GM18520 (cell line): Measurements from ENCODE around the gene FAM107B.
A peak's percentile ranks its signal among the peaks of the same experiment; 100 is the strongest.
"Not testable (repeated sequence)": the region's sequence is repeated elsewhere in the genome, so short reads cannot be mapped to it uniquely, and the experiment has no call there.

Experiments
- ATAC-seq: cut with Tn5 transposase; IDR thresholded peaks from one replicate; pipeline ENCODE4 v1.9.1; 2021; ENCODE audit not compliant: unreplicated experiment

The FAM107B gene

DNA sequence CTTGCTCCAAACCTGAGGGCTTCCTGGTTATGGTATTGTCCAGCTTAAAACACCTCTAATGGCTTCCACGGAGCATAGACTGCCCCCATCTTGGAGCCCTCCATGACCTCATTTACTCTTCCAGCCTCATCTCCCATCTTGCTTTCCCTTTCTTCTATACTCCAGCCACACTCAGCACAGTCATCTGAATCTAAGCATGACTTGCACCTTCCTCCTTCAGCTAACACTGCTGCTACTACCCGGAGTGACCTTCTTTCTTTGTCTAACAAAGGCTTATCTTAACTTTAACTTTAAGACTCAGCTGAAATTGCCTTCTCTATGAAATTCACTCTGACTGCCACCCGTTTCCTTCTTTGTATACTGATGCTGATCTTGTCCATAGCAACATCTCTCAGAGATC lies 135.1 kb downstream of the FAM107B start:
- ATAC-seq: no peak

DNA sequence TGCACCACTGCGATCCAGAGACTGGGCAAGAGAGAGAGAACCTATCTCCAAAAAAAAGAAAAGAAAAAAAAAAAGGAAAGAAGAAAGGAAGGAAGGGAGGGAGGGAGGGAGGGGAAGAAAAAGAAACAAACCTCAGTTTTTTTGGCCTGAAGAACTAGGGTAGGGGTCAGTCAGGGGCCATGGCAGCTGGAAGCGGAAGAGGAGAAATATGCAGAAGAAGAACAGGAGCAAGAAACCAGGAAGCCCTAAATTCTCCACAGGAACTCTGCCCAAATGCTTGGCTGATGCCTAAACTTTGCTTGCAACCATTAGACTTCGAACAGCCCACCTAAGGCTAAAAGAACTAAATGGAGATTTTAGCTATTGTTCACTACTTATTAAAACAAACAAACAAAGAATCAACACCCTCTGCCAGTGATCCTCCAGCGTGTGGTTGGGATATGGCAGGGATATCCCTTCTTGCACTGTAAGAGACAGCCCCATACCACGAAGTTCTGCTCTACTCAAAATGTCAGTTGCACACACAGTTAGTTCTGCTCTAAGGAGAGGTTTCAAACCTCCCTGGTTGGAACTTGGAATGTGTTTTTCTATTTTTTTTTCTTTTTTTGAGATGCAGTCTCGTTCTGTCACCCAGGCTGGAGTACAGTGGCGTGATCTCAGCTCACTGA lies 139.5 kb downstream of the FAM107B start:
- no peak for ATAC-seq

DNA sequence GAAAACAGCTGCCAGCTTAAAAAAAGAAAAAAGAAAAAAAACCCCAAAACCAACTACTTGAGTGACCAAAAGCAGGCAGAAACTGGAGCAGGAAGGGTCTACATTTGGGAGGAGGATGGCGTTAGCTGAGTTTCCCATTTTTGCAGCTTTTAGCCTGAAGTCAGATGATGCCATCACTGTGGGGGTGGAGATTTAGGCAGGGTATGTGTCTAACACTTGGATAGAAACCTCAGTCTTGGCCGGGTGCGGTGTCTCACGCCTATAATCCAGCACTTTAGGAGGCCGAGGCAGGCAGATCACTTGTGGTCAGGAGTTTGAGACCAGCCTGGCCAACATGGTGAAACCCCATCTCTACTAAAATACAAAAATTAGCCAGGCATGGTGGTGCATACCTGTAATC lies 140.1 kb downstream of the FAM107B start:
- not testable (repeated sequence) for ATAC-seq

GRCh38 chr10:14625765-14626525 lies 148.8 kb downstream of the FAM107B start:
- ATAC-seq: no peak

- no peak for ATAC-seq
These were observed 149.5 kb downstream of the FAM107B start for GRCh38 chr10:14625192-14625631.

GRCh38 chr10:14624600-14624999 lies 150.1 kb downstream of the FAM107B start:
- ATAC-seq: no peak

GRCh38 chr10:14623931-14624330 lies 150.8 kb downstream of the FAM107B start:
- no peak for ATAC-seq

DNA sequence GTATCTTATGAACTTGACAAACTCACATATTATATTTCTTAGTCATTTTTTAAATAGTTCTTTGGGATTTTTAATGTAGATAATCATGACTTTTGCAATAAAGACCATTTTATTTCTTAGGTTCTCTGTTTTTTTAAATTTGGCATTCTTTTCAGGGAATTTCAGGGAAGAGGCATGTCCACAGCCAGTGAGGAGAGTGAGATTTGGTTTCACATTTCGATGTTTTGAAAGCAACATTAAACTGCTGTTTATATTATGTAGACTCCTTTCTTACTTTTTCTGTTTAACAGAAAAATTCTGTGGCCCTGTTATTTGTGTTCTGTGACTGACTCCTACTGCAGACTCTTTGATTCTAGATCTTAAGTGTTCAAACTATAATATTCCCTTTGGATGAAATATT lies 153.7 kb downstream of the FAM107B start:
- no peak for ATAC-seq

DNA sequence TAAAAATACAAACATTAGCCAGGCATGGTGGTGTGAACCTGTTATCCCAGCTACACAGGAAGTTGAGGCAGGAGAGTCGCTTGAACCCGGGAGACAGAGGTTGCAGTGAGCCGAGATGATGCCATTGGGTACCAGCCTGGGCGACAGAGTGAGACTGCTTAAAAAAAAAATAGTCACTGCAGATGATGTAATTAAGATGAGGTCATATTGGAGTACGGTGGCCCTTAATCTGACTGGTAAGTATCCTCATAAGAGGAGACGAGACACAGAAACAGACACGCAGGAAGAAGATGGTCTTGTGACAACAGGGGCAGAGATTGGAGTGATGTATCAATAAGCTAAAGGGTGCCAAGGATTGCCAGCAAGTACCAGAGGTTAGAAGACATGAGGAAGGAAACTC lies 156.0 kb downstream of the FAM107B start:
- ATAC-seq: no peak

- no peak for ATAC-seq
These were observed 156.8 kb downstream of the FAM107B start for GRCh38 chr10:14617852-14618251.

GRCh38 chr10:14616955-14617730 lies 157.6 kb downstream of the FAM107B start:
- no peak for ATAC-seq

DNA sequence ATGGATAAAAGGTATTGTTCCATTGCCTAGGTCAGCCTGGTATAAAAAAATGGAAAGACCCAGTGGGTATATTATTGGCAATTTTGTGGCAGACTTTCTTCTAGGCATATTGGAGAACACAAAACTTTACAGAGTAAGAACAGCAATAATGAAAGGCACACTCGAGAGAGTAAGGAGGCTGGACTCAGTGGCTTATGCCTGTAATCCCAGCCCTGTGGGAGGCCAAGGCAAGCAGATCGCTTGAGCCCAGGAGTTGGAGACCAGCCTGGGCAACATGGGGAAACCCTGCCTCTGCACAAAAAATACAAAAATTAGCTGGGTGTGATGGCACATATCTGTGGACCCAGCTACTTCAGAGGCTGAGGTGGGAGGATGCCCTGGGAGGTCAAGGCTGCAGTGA lies 158.2 kb downstream of the FAM107B start:
- ATAC-seq: no peak

GRCh38 chr10:14613588-14613920 lies 161.1 kb downstream of the FAM107B start:
- no peak for ATAC-seq

GRCh38 chr10:14612873-14613587 lies 161.7 kb downstream of the FAM107B start:
- no peak for ATAC-seq

DNA sequence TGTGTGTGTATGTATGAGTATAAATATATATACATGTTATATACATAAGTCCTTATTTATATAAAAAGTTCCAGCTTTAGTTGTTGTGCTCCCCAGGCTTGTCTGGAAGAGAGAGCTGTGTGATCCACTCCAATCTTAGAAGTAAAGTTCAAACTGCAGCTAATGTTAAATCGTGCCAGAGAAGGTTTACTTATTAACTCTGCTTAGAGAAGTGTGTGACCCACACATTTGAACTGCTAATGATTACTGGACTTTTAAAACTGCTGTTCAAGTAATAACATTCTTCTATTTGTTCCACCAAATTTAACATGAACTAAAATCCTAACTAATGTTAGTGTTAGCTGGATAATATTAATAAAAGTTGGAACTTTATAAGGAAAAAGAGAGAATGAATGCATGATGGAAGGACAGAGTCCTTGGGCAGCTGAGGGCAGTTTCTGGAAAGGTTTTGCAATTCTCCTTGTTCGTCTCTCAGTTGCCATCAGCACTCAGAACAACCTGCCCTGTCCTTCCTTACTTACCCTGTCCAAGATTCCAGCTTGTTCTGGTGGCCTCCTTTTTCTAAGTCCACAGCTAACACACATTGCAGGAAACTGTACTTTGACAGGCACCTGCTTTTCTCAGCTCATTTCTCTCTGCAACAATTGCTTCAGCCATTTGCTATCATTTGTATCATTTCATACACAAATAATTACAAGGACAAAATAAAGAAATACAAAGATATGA lies 162.6 kb downstream of the FAM107B start:
- no peak for ATAC-seq

DNA sequence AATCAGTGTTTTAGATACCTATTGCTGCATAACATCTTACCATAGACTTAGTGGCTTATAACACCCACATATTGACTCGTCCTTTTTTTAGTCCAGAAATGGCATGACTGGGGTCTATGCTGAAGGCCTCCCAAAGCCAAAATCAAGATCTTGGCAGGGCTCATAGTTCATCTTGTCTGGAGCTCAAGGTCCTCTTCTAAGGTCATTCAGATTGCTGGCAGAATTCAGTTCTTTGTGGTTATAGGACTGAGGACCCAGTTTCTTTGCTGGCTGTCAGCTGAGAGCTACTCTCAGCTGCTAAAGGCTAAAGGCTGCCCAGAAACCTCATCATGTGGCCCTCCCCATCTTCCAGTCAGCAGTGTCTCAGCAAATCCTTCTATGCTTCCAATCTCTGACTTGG lies 165.5 kb downstream of the FAM107B start:
- no peak for ATAC-seq

- ATAC-seq: no peak
These were observed 166.2 kb downstream of the FAM107B start for GRCh38 chr10:14608381-14609001.

- no peak for ATAC-seq
These were observed 168.1 kb downstream of the FAM107B start for GRCh38 chr10:14606633-14607032.

- ATAC-seq: peak; percentile 49
These were observed 169.3 kb downstream of the FAM107B start for GRCh38 chr10:14605231-14605925.
